GM12865 (cell line): ENCODE measurements around the gene SEC16B.

Experiments used
- DNase-seq: peaks from one replicate; pipeline ENCODE4 v3.0.0; 2010; ENCODE audit warnings: low read depth
- H3K4me3 ChIP-seq: 2 replicates; pipeline ENCODE4 v1.5.1; 2011; ENCODE audit warnings: mild to moderate bottlenecking, low read depth, low read length, control low read depth
- TF ChIP-seq, protein P1 (sequence below): IDR thresholded peaks from 2 replicates; pipeline ENCODE4 v1.5.1; 2011; ENCODE audit warnings: low read length, control low read depth, low read depth, inconsistent platforms; ENCODE audit not compliant: insufficient read depth; ENCODE audit errors: missing control alignments

Gene SEC16B

DNA sequence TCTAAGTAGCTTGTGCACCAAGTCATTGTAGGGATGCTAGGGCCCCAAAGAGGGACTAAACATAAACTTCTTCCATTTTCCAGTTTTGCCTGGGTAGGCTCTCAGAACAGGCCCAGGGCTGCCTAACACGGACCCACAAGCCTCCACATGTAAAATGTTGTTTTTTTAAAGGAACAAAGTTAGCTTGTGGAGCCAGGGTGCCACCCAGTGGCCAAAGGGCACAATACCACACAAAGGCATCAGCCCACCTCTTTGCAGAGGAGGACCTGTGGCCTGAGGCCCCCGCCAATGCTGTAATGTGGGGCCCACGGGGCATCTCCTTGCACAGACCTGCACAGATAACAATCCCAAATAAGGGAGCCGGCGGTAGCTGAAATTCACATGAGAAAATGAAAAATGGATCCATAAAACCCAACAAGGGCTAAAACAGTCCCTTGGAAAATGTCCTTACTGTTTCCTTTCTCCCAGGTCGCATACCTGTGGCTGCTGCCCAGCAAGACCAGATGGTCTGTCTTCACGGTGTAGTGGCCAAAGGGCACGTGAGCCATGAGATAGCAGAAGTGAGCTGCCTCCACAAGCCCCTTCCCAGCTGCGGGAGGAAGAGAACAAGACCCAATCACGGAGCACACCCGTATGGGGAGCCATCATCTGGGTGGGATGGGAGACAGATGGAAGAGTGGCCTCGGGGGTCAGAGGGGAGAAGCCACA is 23.8 kb downstream of the SEC16B start:
- DNase-seq: peak; percentile 62
- no peak overlapping the region for H3K4me3 ChIP-seq
- TF ChIP-seq, protein P1, sequence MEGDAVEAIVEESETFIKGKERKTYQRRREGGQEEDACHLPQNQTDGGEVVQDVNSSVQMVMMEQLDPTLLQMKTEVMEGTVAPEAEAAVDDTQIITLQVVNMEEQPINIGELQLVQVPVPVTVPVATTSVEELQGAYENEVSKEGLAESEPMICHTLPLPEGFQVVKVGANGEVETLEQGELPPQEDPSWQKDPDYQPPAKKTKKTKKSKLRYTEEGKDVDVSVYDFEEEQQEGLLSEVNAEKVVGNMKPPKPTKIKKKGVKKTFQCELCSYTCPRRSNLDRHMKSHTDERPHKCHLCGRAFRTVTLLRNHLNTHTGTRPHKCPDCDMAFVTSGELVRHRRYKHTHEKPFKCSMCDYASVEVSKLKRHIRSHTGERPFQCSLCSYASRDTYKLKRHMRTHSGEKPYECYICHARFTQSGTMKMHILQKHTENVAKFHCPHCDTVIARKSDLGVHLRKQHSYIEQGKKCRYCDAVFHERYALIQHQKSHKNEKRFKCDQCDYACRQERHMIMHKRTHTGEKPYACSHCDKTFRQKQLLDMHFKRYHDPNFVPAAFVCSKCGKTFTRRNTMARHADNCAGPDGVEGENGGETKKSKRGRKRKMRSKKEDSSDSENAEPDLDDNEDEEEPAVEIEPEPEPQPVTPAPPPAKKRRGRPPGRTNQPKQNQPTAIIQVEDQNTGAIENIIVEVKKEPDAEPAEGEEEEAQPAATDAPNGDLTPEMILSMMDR: peak; percentile 77

DNA sequence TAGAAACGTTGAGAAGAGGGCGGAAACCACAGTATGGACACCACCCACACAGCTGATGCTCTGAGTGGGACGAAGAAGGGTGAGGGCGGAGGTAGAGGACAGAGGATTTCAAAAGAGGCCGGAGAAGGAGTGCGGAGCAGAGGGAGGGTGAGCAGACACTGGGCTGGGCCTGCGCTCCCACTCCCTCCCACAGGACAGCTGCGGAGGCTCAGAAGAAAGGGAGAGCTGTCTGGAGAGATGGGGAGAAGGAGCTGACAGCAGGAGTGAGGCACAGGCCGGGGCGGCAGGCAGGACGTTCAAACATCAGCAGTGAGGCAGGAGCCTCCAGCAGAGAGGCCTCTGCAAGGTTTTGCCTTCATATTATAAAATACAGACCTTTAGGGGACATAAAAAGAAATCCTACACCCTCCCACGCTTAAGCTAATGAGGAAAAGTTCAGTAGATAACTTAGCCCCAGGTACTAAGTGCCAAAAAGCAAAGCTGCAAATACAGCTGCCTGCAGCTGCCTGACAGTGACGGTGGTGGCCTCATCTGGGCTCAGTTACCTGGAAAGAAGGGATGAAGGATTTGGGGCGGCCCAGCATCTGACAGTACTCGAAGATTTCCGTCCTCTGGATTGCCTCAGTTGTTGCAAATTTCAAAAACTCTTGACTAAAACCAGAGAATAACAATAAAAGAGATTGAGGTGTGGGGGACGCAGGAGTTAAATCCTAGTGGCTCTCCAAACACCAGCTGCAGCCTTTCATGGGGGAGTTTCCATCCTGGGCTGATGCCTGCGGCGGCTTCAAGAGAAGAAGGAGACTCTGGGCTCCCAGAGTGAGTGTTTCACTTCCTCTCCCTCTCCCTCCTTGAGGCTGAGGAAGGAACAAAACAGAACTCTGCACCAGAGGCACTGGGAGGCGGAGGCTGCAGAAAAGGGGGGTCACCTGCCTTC is 25.6 kb downstream of the SEC16B start:
- DNase-seq: no peak
- no peak overlapping the region for H3K4me3 ChIP-seq
- TF ChIP-seq, protein P1: no peak

DNA sequence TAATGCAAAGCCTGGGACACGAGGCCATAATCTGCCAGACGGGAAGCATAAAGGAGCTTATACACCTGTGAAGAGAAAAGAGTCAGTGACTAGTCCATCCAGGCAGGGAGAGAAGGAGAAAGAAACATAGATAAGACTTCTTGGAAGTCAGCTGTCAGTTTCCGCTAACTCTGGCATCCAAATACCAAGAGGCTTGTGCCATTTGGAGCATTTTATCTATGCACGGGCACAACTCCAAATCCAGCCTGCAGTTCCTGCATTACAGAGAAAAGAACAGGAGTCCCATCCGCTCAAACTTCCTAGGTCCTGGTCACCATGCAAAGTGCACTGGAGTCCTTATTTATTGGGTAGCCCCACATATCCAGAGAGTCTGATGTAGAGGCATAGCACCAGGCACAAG is 27.9 kb downstream of the SEC16B start:
- H3K4me3 ChIP-seq: no peak overlapping the region
- TF ChIP-seq, protein P1: no peak
- DNase-seq: no peak

DNA sequence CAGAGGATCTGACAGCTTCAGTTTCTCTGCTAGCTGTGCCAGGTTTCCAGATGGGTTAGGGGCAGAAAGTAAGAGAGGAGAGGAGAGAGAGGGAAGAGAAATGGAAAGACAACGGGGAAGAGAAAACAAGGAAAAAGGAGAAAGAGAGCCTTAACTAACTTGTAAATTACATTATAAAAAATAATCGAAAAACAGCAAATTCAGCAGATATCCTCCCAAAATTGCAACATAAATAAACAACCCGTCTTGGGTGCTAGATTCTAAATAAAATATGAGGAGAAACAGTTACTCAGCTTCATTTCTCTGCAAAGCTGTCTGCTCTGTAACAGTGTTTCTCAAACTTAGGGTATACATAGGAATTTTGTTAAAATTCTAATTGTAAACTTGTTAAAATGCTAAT is 29.2 kb downstream of the SEC16B start:
- TF ChIP-seq, protein P1: no peak
- no peak for DNase-seq
- no peak overlapping the region for H3K4me3 ChIP-seq

DNA sequence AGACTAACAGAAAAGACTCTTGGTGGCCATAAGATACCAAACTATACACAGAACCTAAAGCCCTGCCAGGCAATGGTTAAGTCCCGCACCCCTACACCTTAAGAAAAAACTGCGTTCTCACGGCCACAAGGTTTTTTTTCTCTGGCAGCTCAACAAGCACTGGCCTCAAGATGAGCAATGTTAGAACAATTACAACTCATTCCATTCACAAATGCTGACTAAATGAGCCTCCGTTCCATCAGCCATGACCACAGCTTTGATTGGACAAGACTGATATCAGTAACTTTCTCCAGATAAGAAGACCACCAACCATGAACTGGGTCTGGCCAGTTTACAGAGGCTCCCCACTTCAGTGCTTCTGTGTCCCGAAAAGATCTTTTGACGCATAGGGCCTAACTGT is 31.9 kb downstream of the SEC16B start:
- DNase-seq: no peak
- H3K4me3 ChIP-seq: no peak overlapping the region
- TF ChIP-seq, protein P1: no peak

DNA sequence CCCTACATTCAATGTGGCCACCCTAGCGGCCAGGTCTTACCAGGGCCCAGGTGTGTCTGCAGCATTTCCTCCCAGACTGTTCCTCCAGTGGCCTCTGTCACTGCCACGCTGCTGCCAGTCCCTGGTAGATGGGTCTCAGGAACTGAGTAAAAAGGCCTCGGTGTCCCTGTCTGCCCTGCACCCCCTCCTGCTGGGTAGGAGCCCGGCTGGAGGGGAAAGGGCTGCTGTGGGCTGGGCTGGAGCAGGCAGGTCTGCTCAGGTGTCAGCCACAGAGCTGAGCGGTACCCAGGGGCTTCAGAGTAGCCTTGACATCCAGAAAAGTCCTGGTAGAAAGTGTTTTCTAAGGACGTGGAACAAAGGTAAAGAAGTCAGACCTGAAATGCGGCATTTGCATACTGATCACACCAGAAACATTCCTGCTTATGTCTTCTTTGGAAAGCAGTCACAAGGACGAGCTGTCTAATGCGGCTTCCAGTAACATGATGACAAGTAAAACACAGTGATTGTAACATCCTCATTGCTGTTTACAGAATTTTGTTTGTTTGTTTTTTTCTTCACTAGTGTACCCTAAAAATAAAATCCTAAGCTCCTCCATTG is 32.6 kb downstream of the SEC16B start:
- TF ChIP-seq, protein P1: no peak
- no peak overlapping the region for H3K4me3 ChIP-seq
- no peak for DNase-seq
